ENCODE results near the gene TP73.

DNA sequence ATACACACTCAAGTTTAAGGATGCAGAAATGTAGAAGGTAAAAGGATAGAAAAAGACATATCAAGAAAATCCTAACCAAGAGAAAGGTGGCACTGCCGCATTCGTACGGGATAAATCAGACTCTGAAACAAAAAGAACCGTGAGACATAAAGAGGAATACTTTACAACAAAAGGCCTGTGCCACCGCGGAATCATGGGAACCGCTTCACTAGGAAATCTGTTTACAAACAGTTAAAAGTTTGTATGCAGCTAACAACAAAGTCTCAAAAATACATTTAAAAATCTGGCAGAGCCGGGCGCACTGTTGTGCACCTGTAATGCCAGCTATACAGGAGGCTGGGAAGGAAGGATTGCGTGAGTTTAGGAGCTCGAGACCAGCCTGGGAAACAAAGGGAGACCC, 10.5 kb upstream of the TP73 start:
- TF ChIP-seq EZH2phosphoT487 (IDR thresholded peaks at IDR 0.05; ENCODE audit: low read depth): no peak
- TF ChIP-seq, protein P1, sequence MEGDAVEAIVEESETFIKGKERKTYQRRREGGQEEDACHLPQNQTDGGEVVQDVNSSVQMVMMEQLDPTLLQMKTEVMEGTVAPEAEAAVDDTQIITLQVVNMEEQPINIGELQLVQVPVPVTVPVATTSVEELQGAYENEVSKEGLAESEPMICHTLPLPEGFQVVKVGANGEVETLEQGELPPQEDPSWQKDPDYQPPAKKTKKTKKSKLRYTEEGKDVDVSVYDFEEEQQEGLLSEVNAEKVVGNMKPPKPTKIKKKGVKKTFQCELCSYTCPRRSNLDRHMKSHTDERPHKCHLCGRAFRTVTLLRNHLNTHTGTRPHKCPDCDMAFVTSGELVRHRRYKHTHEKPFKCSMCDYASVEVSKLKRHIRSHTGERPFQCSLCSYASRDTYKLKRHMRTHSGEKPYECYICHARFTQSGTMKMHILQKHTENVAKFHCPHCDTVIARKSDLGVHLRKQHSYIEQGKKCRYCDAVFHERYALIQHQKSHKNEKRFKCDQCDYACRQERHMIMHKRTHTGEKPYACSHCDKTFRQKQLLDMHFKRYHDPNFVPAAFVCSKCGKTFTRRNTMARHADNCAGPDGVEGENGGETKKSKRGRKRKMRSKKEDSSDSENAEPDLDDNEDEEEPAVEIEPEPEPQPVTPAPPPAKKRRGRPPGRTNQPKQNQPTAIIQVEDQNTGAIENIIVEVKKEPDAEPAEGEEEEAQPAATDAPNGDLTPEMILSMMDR (IDR thresholded peaks at IDR 0.05; ENCODE audit: low read depth, low read length): no peak
